Right cardiac atrium (tissue), 5 donors: Measurements from ENCODE around the gene GPATCH2L. TPM values are rescaled to one million over a fixed set of nuclear protein-coding genes. Genes with fewer than 3 reads are reported as not detected.

Experiments
- ATAC-seq, 2 donors: fragments of 200-7000 bp; cut with Tn5 transposase; one replicate each; pipeline versions ENCODE4 v1.8.0 to v1.9.1; 2020; ENCODE audit warnings: moderate library complexity in 2 of 2, mild to moderate bottlenecking in 1 of 2
- DNase-seq, 3 donors: peaks; one replicate each; pipeline ENCODE4 v3.0.0-alpha.2; 2020
- H3K27ac ChIP-seq: one replicate; pipeline ENCODE4 v1.5.1; 2013; ENCODE audit warnings: mild to moderate bottlenecking, low read length, control low read depth, moderate library complexity
- H3K27me3 ChIP-seq: one replicate; pipeline ENCODE4 v1.6.1; 2013; ENCODE audit not compliant: control insufficient read depth, insufficient read depth
- H3K4me1 ChIP-seq: one replicate; pipeline ENCODE4 v1.6.1; 2013; ENCODE audit warnings: low read length; ENCODE audit not compliant: control insufficient read depth, insufficient read depth
- H3K4me3 ChIP-seq: one replicate; pipeline ENCODE4 v1.5.1; 2013; ENCODE audit warnings: low read length, control low read depth
- H3K9me3 ChIP-seq: one replicate; pipeline ENCODE4 v1.6.1; 2013; ENCODE audit warnings: low read length; ENCODE audit not compliant: control insufficient read depth
- WGBS: extraction: QIAGEN DNeasy Blood & Tissue Kit; methylation state at CpG from one replicate; pipeline ENCODE4 v1.1.7; 2013; 5-methylcytosine and 5-hydroxymethylcytosine counted together
- intact Hi-C, 4 donors: fragments of 100-400 bp; cut with DNase I; formaldehyde crosslinking; loops; one replicate each; pipeline versions ENCODE4 v1.11.0 to v1.14.0; 2022 to 2023
- polyA plus RNA-seq: library from polyadenylated mRNA; stranded (reverse); fragments of 200-250 nt; gene quantifications from one replicate; pipeline ENCODE4 v1.2.3, GENCODE V29; 2013
- total RNA-seq, 4 donors: library from RNA; stranded (reverse); fragmentation: NEBNext Ultra II Directional; extraction: Animal tissue kit (Norgen Biotek cat#: 25700); gene quantifications; one replicate each; pipeline ENCODE4 v1.2.1, GENCODE V29; 2021
- donor health status: healthy with polysubstance abuse.
- donor health status: DM: no; HTN: yes; CAD: no.
- donor health status: DM: no; HTN: no; CAD: no.
- donor health status: DM: no; HTN: yes; CAD: no; lungs with severe emphysema.
- donor health status: DM: yes; HTN: yes; CAD: no.

Gene GPATCH2L
- total and polyA plus RNA-seq, 5 donors, result 9.7 to 81.4 (median 34.7) TPM

DNA sequence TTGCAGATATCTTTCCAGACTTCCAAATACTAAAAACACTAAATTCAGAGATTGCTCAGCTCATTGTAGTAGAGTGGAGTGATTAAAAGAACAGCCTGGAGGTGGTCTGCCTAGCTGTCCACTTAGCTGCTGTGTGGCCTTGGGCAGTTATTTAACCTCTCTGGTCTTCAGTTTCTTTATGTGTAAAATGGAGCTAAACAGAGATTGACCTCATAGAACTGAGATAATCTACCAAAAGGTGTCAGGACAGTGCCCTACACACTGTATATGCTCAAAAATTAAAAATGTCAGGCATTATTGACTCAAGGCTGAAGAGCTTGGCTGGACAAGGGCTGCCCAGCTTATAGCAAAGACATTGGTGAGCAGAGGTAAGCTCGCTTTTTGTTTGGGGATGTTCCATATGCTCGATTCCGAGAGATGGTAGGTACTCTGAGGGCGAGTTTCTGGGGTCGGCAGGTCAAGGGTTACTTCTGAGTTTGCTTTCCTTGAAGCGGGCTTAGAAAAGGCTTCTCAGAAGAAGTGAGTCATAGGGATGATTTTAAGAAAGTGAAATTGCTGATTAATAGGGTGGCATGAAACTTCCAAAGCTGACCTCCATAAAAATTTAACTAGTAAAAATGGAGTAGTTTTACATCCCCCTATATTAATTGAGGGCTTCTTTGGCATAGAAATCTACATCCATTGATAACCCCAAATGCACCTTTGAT lies 107.5 kb downstream of the GPATCH2L start:
- DNase-seq (no peak), ATAC-seq (no peak)
- Histone ChIP-seq H3K9me3 (no peaks in the 10 kb centered on the region), H3K4me1 (no peaks in the 10 kb centered on the region), H3K27ac (no peak overlapping the region), H3K4me3 (no peak overlapping the region), H3K27me3 (no peaks in the 10 kb centered on the region)
- intact Hi-C loops, result no loop called here
- 85% methylated on average over 6 of the region's 6 CpGs for WGBS

DNA sequence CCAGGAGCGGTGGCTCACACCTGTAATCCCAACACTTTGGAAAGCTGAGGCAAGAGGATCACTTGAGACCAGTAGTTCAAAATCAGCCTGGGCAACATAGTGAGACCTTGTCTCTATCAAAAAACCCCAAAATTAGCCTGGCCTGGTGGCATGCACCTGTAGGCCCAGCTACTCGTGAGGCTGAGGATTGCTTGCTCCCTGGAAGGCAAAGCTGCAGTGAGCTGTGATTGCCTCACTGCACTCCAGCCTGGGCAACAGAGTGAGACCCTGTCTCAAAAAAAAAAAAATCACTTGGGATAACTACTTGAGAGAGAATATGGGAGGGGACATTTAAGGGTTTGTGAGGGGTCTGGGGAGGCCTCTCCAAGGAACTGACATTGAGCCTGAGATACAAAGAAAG lies 109.0 kb downstream of the GPATCH2L start:
- no peak overlapping the region for H3K27ac ChIP-seq
- intact Hi-C loops, result no loop called here
- no peaks in the 10 kb centered on the region for H3K4me1 ChIP-seq
- 56% methylated on average over 2 of the region's 2 CpGs for WGBS
- ATAC-seq (no peak), DNase-seq (no peak)
- H3K9me3 ChIP-seq, result no peaks in the 10 kb centered on the region
- H3K4me3 ChIP-seq, result no peak overlapping the region
- no peaks in the 10 kb centered on the region for H3K27me3 ChIP-seq

DNA sequence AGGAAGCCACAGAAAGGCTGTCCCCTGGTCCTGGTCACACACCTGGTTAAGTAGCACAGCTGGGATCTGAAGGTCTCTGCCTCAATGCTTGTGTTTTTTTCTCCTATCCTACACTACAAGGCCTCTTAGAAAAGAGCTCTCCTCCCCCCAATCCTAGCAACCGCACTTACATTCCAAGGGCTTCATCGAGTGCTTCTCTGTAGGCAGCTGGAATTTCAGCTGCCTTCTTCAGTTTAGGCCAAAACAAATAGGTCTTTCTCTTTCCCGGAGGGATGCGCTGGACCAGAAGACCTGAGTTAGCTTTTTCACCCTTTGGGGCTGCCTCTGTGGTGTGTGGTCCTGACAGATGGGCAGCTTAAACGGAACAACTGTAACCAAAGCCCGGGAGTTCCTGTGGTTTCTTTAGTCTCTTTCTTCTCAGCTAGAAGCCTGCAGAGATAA lies 109.7 kb downstream of the GPATCH2L start:
- intact Hi-C loops, result no loop called here
- H3K9me3 ChIP-seq, result no peaks in the 10 kb centered on the region
- no peak overlapping the region for H3K4me3 ChIP-seq
- no peaks in the 10 kb centered on the region for H3K27me3 ChIP-seq
- ATAC-seq (no peak), DNase-seq (no peak)
- 32% methylated on average over 6 of the region's 6 CpGs for WGBS
- no peak overlapping the region for H3K27ac ChIP-seq
- no peaks in the 10 kb centered on the region for H3K4me1 ChIP-seq

- Histone ChIP-seq H3K27me3 (no peaks in the 10 kb centered on the region), H3K4me1 (no peaks in the 10 kb centered on the region), H3K4me3 (no peak overlapping the region), H3K9me3 (no peaks in the 10 kb centered on the region), H3K27ac (no peak overlapping the region)
- 85% methylated on average over 5 of the region's 5 CpGs for WGBS
- ATAC-seq (no peak), DNase-seq (no peak)
- intact Hi-C loops, result no loop called here
These were observed 110.9 kb downstream of the GPATCH2L start for GRCh38 chr14:76262641-76263040.

Other genes starting within 250 kb of the GPATCH2L start
- 10 to 100 TPM; 33.3 to 76.3 (median 38.7) TPM for gene TGFB3, start 169.9 kb upstream of the GPATCH2L start, total RNA-seq
- 18.0 TPM for gene TGFB3, start 169.9 kb upstream of the GPATCH2L start, polyA plus RNA-seq
- gene IFT43, start 166.2 kb upstream of the GPATCH2L start, total RNA-seq, result 10 to 100 TPM; 46.1 to 76.2 (median 59.1) TPM
- gene IFT43, start 166.2 kb upstream of the GPATCH2L start, polyA plus RNA-seq, result 58.5 TPM
- gene ESRRB, start 224.2 kb downstream of the GPATCH2L start, total RNA-seq, result 10 to 100 TPM in 2 of 4 donors, 1 to 10 TPM in 2; 8.6 to 10.3 (median 9.4) TPM
- 7.2 TPM for gene ESRRB, start 224.2 kb downstream of the GPATCH2L start, polyA plus RNA-seq